Psoas muscle (tissue), 8 donors: ENCODE data around the gene P4HA1. TPM values are rescaled to one million over a fixed set of nuclear protein-coding genes. Genes with fewer than 3 reads are reported as not detected.

Experiments used
- ATAC-seq, 4 donors: fragments of 200-7000 bp; cut with Tn5 transposase; one replicate each; pipeline ENCODE4 v1.9.1; 2020; ENCODE audit warnings: moderate library complexity in 3 of 4, mild to moderate bottlenecking in 2 of 4
- DNase-seq, 2 donors: peaks; one replicate each; pipeline ENCODE4 v3.0.0-alpha.2; 2020
- H3K27ac ChIP-seq: fragments of 200-600 bp; one replicate; pipeline ENCODE4 v1.8.0; 2022
- H3K27me3 ChIP-seq, 3 donors: fragments of 200-600 bp in 1 of 3; one replicate each; pipeline versions ENCODE4 v1.6.1 to v1.8.0; 2013 to 2022; ENCODE audit warnings: low read length in 2 of 3, mild to moderate bottlenecking in 2 of 3, moderate library complexity in 1 of 3; ENCODE audit not compliant: insufficient read depth in 3 of 3
- H3K36me3 ChIP-seq, 2 donors: fragments of 200-600 bp in 1 of 2; one replicate each; pipeline versions ENCODE4 v1.6.1 to v1.8.0; 2013 to 2022; ENCODE audit warnings: low read depth in 1 of 2, mild to moderate bottlenecking in 1 of 2, moderate library complexity in 1 of 2; ENCODE audit not compliant: insufficient read depth in 1 of 2
- H3K4me1 ChIP-seq: fragments of 200-600 bp; one replicate; pipeline ENCODE4 v1.8.0; 2022
- H3K4me3 ChIP-seq: fragments of 200-600 bp; one replicate; pipeline ENCODE4 v1.8.0; 2022; ENCODE audit warnings: mild to moderate bottlenecking
- H3K9me3 ChIP-seq: fragments of 200-600 bp; one replicate; pipeline ENCODE4 v1.8.0; 2022
- CTCF ChIP-seq: fragments of 200-600 bp; IDR thresholded peaks from one replicate; pipeline ENCODE4 v1.8.0; 2022; ENCODE audit warnings: antibody characterized with exemption
- WGBS, 3 donors: extraction: QIAGEN DNeasy Blood & Tissue Kit; methylation state at CpG; one replicate each; pipeline versions ENCODE4 v1.1.6 to v1.1.7; 2013; 5-methylcytosine and 5-hydroxymethylcytosine counted together
- intact Hi-C, 2 donors: fragments of 100-400 bp; cut with DNase I; formaldehyde crosslinking; loops; one replicate each; pipeline versions ENCODE4 v1.11.0 to v1.14.2; 2022
- polyA plus RNA-seq, 3 donors: library from polyadenylated mRNA; stranded (reverse); fragments of 200-250 nt; gene quantifications; one replicate each; pipeline ENCODE4 v1.2.3, GENCODE V29; 2013
- total RNA-seq, 4 donors: library from RNA; stranded (reverse); fragmentation: NEBNext Ultra II Directional in 2 of 4; extraction: Animal tissue kit (Norgen Biotek cat#: 25700) in 2 of 4; gene quantifications; one replicate each; pipeline versions ENCODE4 v1.2.1 to v1.2.4, GENCODE V29; 2021 to 2023
- donor health status: healthy with polysubstance abuse.
- donor health status: DM: no; HTN: no; CAD: no; lungs with moderate emphysema.
- donor health status: Bipolar disorder and iron deficiency.
- donor health status: healthy.
- donor health status: DM: yes; HTN: yes; CAD: no.
- donor health status: DM: no; HTN: no; CAD: no.
- donor health status: DM: no; HTN: no; CAD: no.
- donor health status: DM: yes; HTN: yes; CAD: no.

Gene P4HA1
- total and polyA plus RNA-seq, 7 donors, result 6.2 to 262 (median 73.2) TPM

GRCh38 chr10:73099141-73099540, 2.5 kb upstream of the P4HA1 start:
- no peaks in the 10 kb centered on the region for H3K27me3 ChIP-seq
- H3K36me3 ChIP-seq, result peaks cover 0 to 5% of the 10 kb centered on the region in 2 donors
- peaks cover 39% of the 10 kb centered on the region for H3K4me1 ChIP-seq
- intact Hi-C loops, result loop anchor here in 1 of 2 donors (5.0 kb wide), 1 partner anchor 58 kb away; no protein-coding TSS in a partner anchor
- peak overlapping the region; percentile 96 for H3K27ac ChIP-seq
- ATAC-seq (peak in 3 of 4 donors; percentile 32 to 59 (median 50)), DNase-seq (no peak)
- peak overlapping the region; percentile 13 for H3K4me3 ChIP-seq
- H3K9me3 ChIP-seq, result no peaks in the 10 kb centered on the region
- 21 to 45% (median 40%) methylated on average over 1 of the region's 1 CpG for WGBS, 3 donors
- no peak for TF ChIP-seq CTCF

- Histone ChIP-seq H3K9me3 (no peaks in the 10 kb centered on the region), H3K27ac (peak overlapping the region; percentile 96), H3K4me1 (peaks cover 46% of the 10 kb centered on the region), H3K36me3 (peaks cover 0 to 5% of the 10 kb centered on the region in 2 donors), H3K27me3 (no peaks in the 10 kb centered on the region), H3K4me3 (peak overlapping the region; percentile 70)
- DNase-seq, result no peak
- ATAC-seq, result no peak
- 21 to 37% (median 26%) methylated on average over 4 of the region's 4 CpGs for WGBS, 3 donors
- intact Hi-C loops, result loop anchor here (2.0 to 5.0 kb wide), 3 partner anchors 14 to 62 kb away; partner anchors contain the start of gene NUDT13 (in 1 of the 2)
- TF ChIP-seq CTCF, result no peak
Measured at GRCh38 chr10:73097305-73097670, 622 bp upstream of the P4HA1 start.

- TF ChIP-seq CTCF, result no peak
- H3K36me3 ChIP-seq, result peaks cover 0 to 5% of the 10 kb centered on the region in 2 donors
- DNase-seq, result peak; percentile 67 to 83
- 0 to 1% (median 0%) methylated on average over 29 of the region's 29 CpGs for WGBS, 3 donors
- intact Hi-C loops, result loop anchor here (2.0 to 5.0 kb wide), 3 partner anchors 15 to 63 kb away; partner anchors contain the start of gene NUDT13 (in 1 of the 2)
- no peaks in the 10 kb centered on the region for H3K27me3 ChIP-seq
- H3K4me1 ChIP-seq, result peaks cover 58% of the 10 kb centered on the region
- H3K4me3 ChIP-seq, result peak overlapping the region; percentile 70
- no peaks in the 10 kb centered on the region for H3K9me3 ChIP-seq
- ATAC-seq, result peak; percentile 34 to 58 (median 48)
- peak overlapping the region; percentile 96 for H3K27ac ChIP-seq
Measured at GRCh38 chr10:73096041-73096448, 621 bp downstream of the P4HA1 start.

- Histone ChIP-seq H3K9me3 (no peaks in the 10 kb centered on the region), H3K27me3 (no peaks in the 10 kb centered on the region), H3K36me3 (peaks cover 0 to 5% of the 10 kb centered on the region in 2 donors), H3K4me3 (peak overlapping the region; percentile 70), H3K4me1 (peaks cover 59% of the 10 kb centered on the region), H3K27ac (peak overlapping the region; percentile 96)
- intact Hi-C loops, result loop anchor here (2.0 to 5.0 kb wide), 3 partner anchors 15 to 63 kb away; partner anchors contain the start of gene NUDT13 (in 1 of the 2)
- no peak for TF ChIP-seq CTCF
- WGBS, 3 donors, result 0% methylated on average over 14 of the region's 14 CpGs
- DNase-seq (peak in 1 of 2 donors; percentile 42), ATAC-seq (no peak)
Measured at GRCh38 chr10:73095481-73096021, 1.1 kb downstream of the P4HA1 start.
